H1 (cell line): Measurements from ENCODE around the gene SIPA1L3. TPM values are rescaled to one million over a fixed set of nuclear protein-coding genes. Genes with fewer than 3 reads are reported as not detected.

Experiments
- CTCF ChIA-PET: fragments of 300-600 bp; sonication (Branson Sonifier 250); formaldehyde crosslinking; loops from one replicate; lab custom pipeline; 2021; ENCODE audit not compliant: partially characterized antibody; lab: Charles Lee
- POLR2A ChIA-PET: fragments of 300-600 bp; sonication (Branson Sonifier 250); formaldehyde crosslinking; loops from one replicate; lab custom pipeline; 2021; ENCODE audit warnings: inconsistent platforms; ENCODE audit not compliant: partially characterized antibody; lab: Charles Lee
- DNase-seq, 2 experiments: peaks; one replicate each; pipeline versions ENCODE4 v3.0.0 to v3.0.0-alpha.2; 2010 to 2022; ENCODE audit warnings: low spot score in 2 of 2, low read depth in 1 of 2, mixed read lengths in 1 of 2
- FAIRE-seq: peaks from 2 replicates; lab custom pipeline; 2011; peaks lifted over from hg19 to GRCh38; lab: Jason Lieb, UNC
- H2AFZ ChIP-seq: 2 replicates; pipeline ENCODE4 v1.8.1; 2012; ENCODE audit warnings: low read length, inconsistent platforms
- H2AK5ac ChIP-seq: 2 replicates; pipeline ENCODE4 v1.6.1; 2013; ENCODE audit warnings: low read depth, low read length
- H2BK120ac ChIP-seq: replicated peaks from 2 replicates; pipeline ENCODE3; 2013; ENCODE audit warnings: low read depth, low read length, inconsistent platforms
- H2BK12ac ChIP-seq: 2 replicates; pipeline ENCODE4 v1.6.1; 2013; ENCODE audit warnings: low read depth, low read length
- H2BK15ac ChIP-seq: 2 replicates; pipeline ENCODE4 v1.6.1; 2013; ENCODE audit warnings: low read length
- H2BK20ac ChIP-seq: 2 replicates; pipeline ENCODE4 v1.6.1; 2013; ENCODE audit warnings: low read length
- H2BK5ac ChIP-seq: 2 replicates; pipeline ENCODE4 v1.6.1; 2013; ENCODE audit warnings: low read depth, low read length
- H3K14ac ChIP-seq: 2 replicates; pipeline ENCODE4 v1.6.1; 2013; ENCODE audit warnings: inconsistent platforms; ENCODE audit not compliant: insufficient read length
- H3K18ac ChIP-seq: 2 replicates; pipeline ENCODE4 v1.6.1; 2013; ENCODE audit warnings: low read length; ENCODE audit errors: extremely low read depth
- H3K23ac ChIP-seq: 2 replicates; pipeline ENCODE4 v1.6.1; 2013; ENCODE audit warnings: inconsistent platforms; ENCODE audit not compliant: insufficient read length
- H3K23me2 ChIP-seq: 2 replicates; pipeline ENCODE4 v1.6.1; 2013; ENCODE audit warnings: low read depth, low read length
- H3K27ac ChIP-seq: 2 replicates; pipeline ENCODE4 v1.6.1; 2011; ENCODE audit warnings: low read depth, low read length, inconsistent platforms
- H3K27me3 ChIP-seq, 4 experiments: replicated peaks in 1 of 4; 1 replicate in 1 of 4; 2 replicates in 3 of 4; pipeline versions ENCODE4 v1.6.1 to v1.8.1; 2011 to 2013; ENCODE audit warnings: low read length in 3 of 4, mild to moderate bottlenecking in 3 of 4, inconsistent platforms in 2 of 4, mixed read lengths in 2 of 4, moderate library complexity in 1 of 4; ENCODE audit not compliant: control insufficient read depth in 3 of 4, insufficient read depth in 3 of 4; ENCODE audit errors: extremely low read depth in 1 of 4
- H3K36me3 ChIP-seq, 4 experiments: 2 replicates each; pipeline versions ENCODE4 v1.6.1 to v1.8.1; 2011 to 2013; ENCODE audit warnings: mild to moderate bottlenecking in 4 of 4, low read length in 3 of 4, moderate library complexity in 2 of 4, control low read depth in 1 of 4, inconsistent platforms in 1 of 4; ENCODE audit not compliant: insufficient read depth in 4 of 4, control insufficient read depth in 2 of 4
- H3K4ac ChIP-seq: replicated peaks from 2 replicates; pipeline ENCODE3; 2013; ENCODE audit warnings: low read length, low read depth, mixed read lengths, inconsistent platforms; ENCODE audit not compliant: insufficient read length
- H3K4me1 ChIP-seq, 4 experiments: replicated peaks in 1 of 4; 1 replicate in 1 of 4; 2 replicates in 3 of 4; pipeline versions ENCODE4 v1.6.1 to v1.8.1; 2011 to 2013; ENCODE audit warnings: low read length in 3 of 4, inconsistent platforms in 2 of 4, mixed read lengths in 1 of 4; ENCODE audit not compliant: insufficient read depth in 4 of 4, control insufficient read depth in 3 of 4
- H3K4me2 ChIP-seq, 2 experiments: 2 replicates each; pipeline versions ENCODE4 v1.6.1 to v1.8.1; 2011 to 2013; ENCODE audit warnings: low read depth in 2 of 2, low read length in 2 of 2, control low read depth in 1 of 2, inconsistent platforms in 1 of 2, mild to moderate bottlenecking in 1 of 2; ENCODE audit not compliant: insufficient read depth in 1 of 2
- H3K4me3 ChIP-seq, 4 experiments: fragments of 200-600, 300-600 bp in 1 of 4; sonication (generic), shearing (Covaris generic), sonication (Bioruptor Twin) in 1 of 4; 2 replicates each; pipeline versions ENCODE4 v1.5.1 to v1.8.1; 2011 to 2016; ENCODE audit warnings: low read length in 4 of 4, low read depth in 3 of 4, control low read depth in 2 of 4, inconsistent platforms in 2 of 4, mild to moderate bottlenecking in 2 of 4, mixed read lengths in 1 of 4, moderate library complexity in 1 of 4; ENCODE audit not compliant: insufficient read depth in 2 of 4; ENCODE audit errors: extremely low read depth in 1 of 4
- H3K56ac ChIP-seq: replicated peaks from 2 replicates; pipeline ENCODE3; 2013; ENCODE audit warnings: low read depth, mild to moderate bottlenecking, mixed read lengths, low read length, inconsistent platforms; ENCODE audit not compliant: insufficient read length
- H3K79me1 ChIP-seq: 2 replicates; pipeline ENCODE4 v1.6.1; 2013; ENCODE audit warnings: low read depth, low read length, control low read depth
- H3K79me2 ChIP-seq, 2 experiments: 2 replicates each; pipeline versions ENCODE4 v1.6.1 to v1.8.1; 2012 to 2013; ENCODE audit warnings: low read length in 2 of 2, mild to moderate bottlenecking in 2 of 2, inconsistent platforms in 1 of 2; ENCODE audit not compliant: insufficient read depth in 2 of 2, control insufficient read depth in 1 of 2
- H3K9ac ChIP-seq, 4 experiments: replicated peaks in 1 of 4; 1 replicate in 1 of 4; 2 replicates in 3 of 4; pipeline versions ENCODE4 v1.6.1 to v1.8.1; 2011 to 2013; ENCODE audit warnings: low read depth in 3 of 4, low read length in 3 of 4, control low read depth in 2 of 4, mild to moderate bottlenecking in 2 of 4, moderate library complexity in 2 of 4, inconsistent platforms in 1 of 4; ENCODE audit errors: extremely low read depth in 1 of 4
- H3K9me3 ChIP-seq, 2 experiments: 2 replicates each; pipeline versions ENCODE4 v1.6.1 to v1.8.1; 2012 to 2013; ENCODE audit warnings: mild to moderate bottlenecking in 2 of 2, moderate library complexity in 2 of 2, control low read depth in 1 of 2, inconsistent platforms in 1 of 2, low read depth in 1 of 2, low read length in 1 of 2, mixed read lengths in 1 of 2; ENCODE audit not compliant: insufficient read depth in 2 of 2
- H4K20me1 ChIP-seq, 2 experiments: replicated peaks in 1 of 2; 2 replicates each; pipeline versions ENCODE3 to v1.8.1; 2011 to 2013; ENCODE audit warnings: inconsistent platforms in 2 of 2, low read length in 2 of 2, mild to moderate bottlenecking in 1 of 2; ENCODE audit not compliant: insufficient read depth in 2 of 2, control insufficient read depth in 1 of 2
- H4K5ac ChIP-seq: 2 replicates; pipeline ENCODE4 v1.6.1; 2013; ENCODE audit warnings: low read length, low read depth, mixed read lengths, inconsistent platforms; ENCODE audit not compliant: insufficient read length
- H4K8ac ChIP-seq: 2 replicates; pipeline ENCODE4 v1.8.0; 2013; ENCODE audit warnings: mild to moderate bottlenecking, moderate library complexity, low read length, inconsistent platforms; ENCODE audit not compliant: insufficient read depth; ENCODE audit errors: extremely low read depth
- H4K91ac ChIP-seq: replicated peaks from 2 replicates; pipeline ENCODE3; 2013; ENCODE audit warnings: low read length, mixed read lengths, inconsistent platforms; ENCODE audit not compliant: insufficient read length
- BCL11A ChIP-seq, 2 experiments: IDR thresholded peaks; one replicate each; pipeline ENCODE4 v1.6.1; 2011; ENCODE audit warnings: low read depth in 2 of 2, low read length in 2 of 2, mild to moderate bottlenecking in 2 of 2
- BRCA1 ChIP-seq: IDR thresholded peaks from 2 replicates; pipeline ENCODE4 v1.6.1; 2012; ENCODE audit warnings: low read depth, low read length, improper control_type of control experiment
- CBX8 ChIP-seq: fragments of 300-800, 300-1000 bp; sonication (generic); IDR thresholded peaks from 2 replicates; pipeline ENCODE4 v1.7.1; 2016; ENCODE audit warnings: low read depth, low read length, borderline replicate concordance
- SP1 ChIP-seq: IDR thresholded peaks from 2 replicates; pipeline ENCODE4 v1.6.1; 2011; ENCODE audit warnings: low read depth, low read length
- SP4 ChIP-seq: IDR thresholded peaks from 2 replicates; pipeline ENCODE4 v1.6.1; 2012; ENCODE audit warnings: low read length, inconsistent platforms
- TBP ChIP-seq: IDR thresholded peaks from 2 replicates; pipeline ENCODE4 v1.6.1; 2011; ENCODE audit warnings: low read depth, low read length, improper control_type of control experiment
- WGBS, 2 experiments: shearing (Covaris generic) in 1 of 2; methylation state at CpG; one replicate each; pipeline versions ENCODE4 v1.1.6 to v1.1.7; 2013 to 2015; ENCODE audit warnings: low lambda C conversion rate in 2 of 2, mixed read lengths in 2 of 2, inconsistent platforms in 1 of 2, low coverage in 1 of 2, missing lambda C conversion rate in 1 of 2; ENCODE audit not compliant: insufficient replicate concordance in 2 of 2, insufficient coverage in 1 of 2, insufficient read length in 1 of 2; ENCODE audit errors: extremely low coverage in 1 of 2, missing lambda C conversion rate in 1 of 2; 5-methylcytosine and 5-hydroxymethylcytosine counted together
- polyA plus RNA-seq, 7 experiments: library from polyadenylated mRNA; depleted of rRNA in 3 of 7; stranded (reverse) in 5 of 7; unstranded in 2 of 7; fragments of >200 nt in 5 of 7; fragments of 200-250 nt in 2 of 7; gene quantifications; 1 replicate in 5 of 7; 2 replicates in 1 of 7; 4 replicates in 1 of 7; pipeline versions ENCODE4 v1.2.1 to v1.2.3, GENCODE V29; 2011 to 2013; ENCODE audit warnings: missing spikeins in 2 of 7, mixed read lengths in 2 of 7
- total RNA-seq: library from RNA; stranded (reverse); fragmentation: NEBNext Ultra II Directional; extraction: Animal tissue kit (Norgen Biotek cat#: 25700); gene quantifications from 2 replicates; pipeline ENCODE4 v1.2.1, GENCODE V29; 2021
- TF ChIP-seq, protein P1 (sequence below): IDR thresholded peaks from 2 replicates; pipeline ENCODE4 v1.6.1; 2011; ENCODE audit warnings: low read length, improper control_type of control experiment
- TF ChIP-seq, protein P2 (sequence below): IDR thresholded peaks from 2 replicates; pipeline ENCODE4 v1.6.1; 2012; ENCODE audit warnings: inconsistent platforms

SIPA1L3 gene
- total and polyA plus RNA-seq, 2 of the 8 experiments (the other 6 are each of a cell fraction or from before 2014, with no cell fraction given) = 15.0 to 54.9 TPM

DNA sequence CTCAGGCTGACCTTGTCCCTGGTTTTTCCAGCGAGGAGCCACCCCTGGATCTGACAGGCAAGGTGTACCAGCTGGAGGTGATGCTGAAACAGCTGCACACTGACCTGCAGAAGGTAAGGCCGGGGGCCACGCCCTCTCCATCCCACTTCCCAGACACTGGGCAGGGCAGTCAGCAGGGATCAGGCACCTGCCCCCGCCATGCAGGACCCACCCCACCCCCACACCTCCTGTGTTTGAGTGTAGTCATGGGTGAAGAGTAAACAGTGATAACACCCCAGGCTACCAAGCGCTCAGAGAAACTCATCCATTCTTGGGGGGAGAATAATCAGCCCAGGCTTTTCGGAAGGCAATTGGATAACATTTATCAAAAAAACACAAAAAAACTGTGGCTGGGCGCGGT, 297.1 kb downstream of the SIPA1L3 start:
- Histone ChIP-seq H2BK20ac (no peak overlapping the region), H2AK5ac (no peak overlapping the region), H4K91ac (no peak overlapping the region), H2BK120ac (no peak overlapping the region), H4K20me1 (no peaks in the 10 kb centered on the region), H2AFZ (no peak overlapping the region), H3K79me1 (no peaks in the 10 kb centered on the region), H3K4ac (no peak overlapping the region), H3K27me3 (no peaks in the 10 kb centered on the region), H3K9me3 (no peaks in the 10 kb centered on the region), H3K4me1 (peaks cover 0 to 8% (median 6%) of the 10 kb centered on the region in 4 experiments; a peak in 6 of 7 replicates), H3K14ac (no peak overlapping the region), H3K23me2 (no peaks in the 10 kb centered on the region), H3K36me3 (peaks cover 0 to 2% (median 0%) of the 10 kb centered on the region in 4 experiments; a peak in 3 of 8 replicates), H3K4me2 (no peak overlapping the region), H2BK12ac (no peak overlapping the region), H3K79me2 (no peaks in the 10 kb centered on the region), H3K9ac (no peak overlapping the region), H3K56ac (no peak overlapping the region), H3K18ac (no peak overlapping the region), H4K8ac (no peak overlapping the region), H2BK15ac (no peak overlapping the region), H3K27ac (no peak overlapping the region), H3K23ac (no peak overlapping the region), H4K5ac (no peak overlapping the region), H2BK5ac (no peak overlapping the region; the same call in 1 of the 2 replicates), H3K4me3 (no peak overlapping the region)
- CTCF ChIA-PET = interaction anchor here (4.9 kb wide), 1 partner anchor 61 kb away, joined by 26 read pairs; no protein-coding TSS in a partner anchor
- FAIRE-seq (no peak), DNase-seq (no peak)
- 91% methylated on average over 8 of the region's 8 CpGs; no CpG with 5 or more reads in 1 of the 2 experiments for WGBS, 2 experiments
- POLR2A ChIA-PET = interaction anchor here (0.8 kb wide), 1 partner anchor 10 kb away, joined by 3 read pairs; no protein-coding TSS in a partner anchor
- TF ChIP-seq BCL11A (IDR thresholded peaks at IDR 0.05; ENCODE audit: low read depth in 2 of 2, low read length in 2 of 2) = no peak
- TF ChIP-seq, protein P1, sequence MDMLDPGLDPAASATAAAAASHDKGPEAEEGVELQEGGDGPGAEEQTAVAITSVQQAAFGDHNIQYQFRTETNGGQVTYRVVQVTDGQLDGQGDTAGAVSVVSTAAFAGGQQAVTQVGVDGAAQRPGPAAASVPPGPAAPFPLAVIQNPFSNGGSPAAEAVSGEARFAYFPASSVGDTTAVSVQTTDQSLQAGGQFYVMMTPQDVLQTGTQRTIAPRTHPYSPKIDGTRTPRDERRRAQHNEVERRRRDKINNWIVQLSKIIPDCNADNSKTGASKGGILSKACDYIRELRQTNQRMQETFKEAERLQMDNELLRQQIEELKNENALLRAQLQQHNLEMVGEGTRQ = no peak
- TF ChIP-seq SP1 = no peak
- TF ChIP-seq, protein P2, sequence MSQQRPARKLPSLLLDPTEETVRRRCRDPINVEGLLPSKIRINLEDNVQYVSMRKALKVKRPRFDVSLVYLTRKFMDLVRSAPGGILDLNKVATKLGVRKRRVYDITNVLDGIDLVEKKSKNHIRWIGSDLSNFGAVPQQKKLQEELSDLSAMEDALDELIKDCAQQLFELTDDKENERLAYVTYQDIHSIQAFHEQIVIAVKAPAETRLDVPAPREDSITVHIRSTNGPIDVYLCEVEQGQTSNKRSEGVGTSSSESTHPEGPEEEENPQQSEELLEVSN = no peak
- no peak for TF ChIP-seq SP4
- no peak for TF ChIP-seq CBX8
- TF ChIP-seq TBP = no peak
- no peak for TF ChIP-seq BRCA1
